Posterior cingulate gyrus (tissue), 11 donors: Measurements from ENCODE around the gene CLTA.
"Not testable (repeated sequence)": the region's sequence is repeated elsewhere in the genome, so short reads cannot be mapped to it uniquely, and the experiment has no call there.

Experiments
- DNase-seq, 10 donors: peaks; one replicate each; pipeline versions ENCODE4 v3.0.0 to v3.0.0-alpha.2; 2020 to 2021; ENCODE audit warnings: mixed read lengths in 3 of 10
- intact Hi-C: fragments of 100-400 bp; cut with DNase I; formaldehyde crosslinking; loops from one replicate; pipeline ENCODE4 v1.15.1; 2023

The CLTA gene

DNA sequence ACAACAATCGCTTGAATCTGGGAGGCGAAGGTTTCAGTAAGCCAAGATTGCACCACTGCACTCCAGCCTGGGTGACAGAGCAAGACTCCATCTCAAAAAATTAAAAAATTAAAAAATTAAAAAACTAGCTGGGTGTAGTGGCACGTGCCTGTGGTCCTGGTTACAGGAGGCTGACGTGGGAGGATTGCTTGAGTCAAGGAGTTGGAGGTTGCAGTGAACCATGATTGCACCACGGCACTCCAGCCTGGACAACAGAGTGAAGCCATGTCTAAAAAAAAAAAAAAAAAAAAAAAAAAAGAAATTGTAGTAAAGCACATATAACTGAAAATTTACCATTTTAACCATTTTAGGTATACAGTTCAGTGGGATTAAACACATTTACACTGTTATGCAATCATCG is 34.6 kb upstream of the CLTA start:
- peak in 1 of 10 donors; percentile 15 for DNase-seq
- intact Hi-C loops, result no loop called here

DNA sequence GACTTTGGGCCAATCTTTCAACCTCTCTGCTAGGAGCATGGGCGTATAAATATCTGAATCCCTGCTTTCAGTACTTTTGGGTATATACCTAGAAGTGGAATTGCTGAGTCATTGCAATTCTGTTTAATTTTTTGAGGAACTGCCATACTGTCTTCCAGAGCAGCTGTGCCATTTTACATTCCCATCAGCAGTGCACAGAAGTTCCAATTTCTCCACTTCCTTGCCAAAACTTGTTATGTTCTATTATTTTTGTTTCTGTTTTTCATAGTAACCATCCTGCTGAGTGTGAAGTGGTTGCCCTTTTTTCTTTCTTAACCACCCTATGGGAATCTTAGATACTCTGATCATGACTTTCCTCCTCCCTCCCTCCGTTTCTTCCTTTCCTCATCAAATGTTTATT is 32.6 kb upstream of the CLTA start:
- intact Hi-C loops, result no loop called here
- no peak for DNase-seq

DNA sequence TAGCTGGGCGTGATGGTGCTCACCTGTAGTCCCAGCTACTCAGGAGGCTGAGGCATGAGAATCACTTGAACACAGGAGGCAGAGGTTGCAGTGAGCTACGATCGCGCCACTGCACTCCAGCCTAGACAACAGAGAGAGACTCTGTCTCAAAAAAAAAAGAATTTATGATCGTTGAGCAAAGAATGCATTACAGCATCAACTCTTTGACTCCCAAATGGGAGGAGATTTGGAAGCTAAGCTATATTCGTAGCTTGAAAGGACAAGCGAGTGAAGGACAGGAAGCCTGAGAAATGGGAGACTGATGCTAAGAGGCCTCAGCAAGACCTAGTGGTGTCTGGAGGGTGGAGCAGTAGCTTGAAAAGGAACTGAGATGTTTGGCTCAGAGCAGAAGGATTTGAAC is 31.8 kb upstream of the CLTA start:
- peak in 1 of 10 donors; percentile 1 for DNase-seq
- intact Hi-C loops, result no loop called here

DNA sequence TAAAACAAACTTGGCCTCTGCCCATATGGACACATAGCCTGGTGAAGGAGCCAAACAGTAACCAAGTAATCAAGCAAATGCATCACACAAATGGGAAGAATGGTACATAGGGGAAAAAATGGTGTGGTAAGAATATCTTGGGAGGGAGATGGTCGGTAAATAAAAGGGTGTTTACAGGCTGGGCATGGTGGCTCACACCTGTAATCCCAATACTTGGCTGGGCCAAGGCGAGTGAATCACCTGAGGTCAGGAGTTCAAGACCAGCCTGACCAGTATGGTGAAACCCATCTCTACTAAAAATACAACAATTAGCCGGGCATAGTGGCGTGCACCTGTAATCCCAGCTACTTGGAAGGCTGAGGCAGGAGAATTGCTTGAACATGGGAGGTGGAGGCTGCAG is 31.2 kb upstream of the CLTA start:
- intact Hi-C loops, result not testable (repeated sequence)
- peak in 1 of 10 donors; percentile 3 for DNase-seq

DNA sequence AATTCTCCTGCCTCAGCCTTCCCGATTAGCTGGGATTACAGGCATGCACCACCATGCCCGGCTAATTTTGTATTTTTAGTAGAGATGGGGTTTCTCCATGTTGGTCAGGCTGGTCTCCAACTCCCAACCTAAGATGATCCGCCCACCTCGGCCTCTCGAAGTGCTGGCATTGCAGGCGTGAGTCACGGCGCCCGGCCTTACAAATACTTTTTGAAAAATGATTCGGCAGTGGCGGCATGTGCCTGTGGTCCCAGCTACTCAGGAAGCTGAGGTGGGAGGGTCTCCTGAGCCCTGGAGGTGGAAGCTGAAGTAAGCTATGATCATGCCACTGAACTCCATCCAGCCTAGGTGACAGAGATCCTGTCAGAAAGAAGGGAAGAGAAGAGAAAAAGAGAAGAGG is 30.6 kb upstream of the CLTA start:
- DNase-seq, result peak in 3 of 10 donors; percentile 26 to 55 (median 48)
- intact Hi-C loops, result not testable (repeated sequence)

DNA sequence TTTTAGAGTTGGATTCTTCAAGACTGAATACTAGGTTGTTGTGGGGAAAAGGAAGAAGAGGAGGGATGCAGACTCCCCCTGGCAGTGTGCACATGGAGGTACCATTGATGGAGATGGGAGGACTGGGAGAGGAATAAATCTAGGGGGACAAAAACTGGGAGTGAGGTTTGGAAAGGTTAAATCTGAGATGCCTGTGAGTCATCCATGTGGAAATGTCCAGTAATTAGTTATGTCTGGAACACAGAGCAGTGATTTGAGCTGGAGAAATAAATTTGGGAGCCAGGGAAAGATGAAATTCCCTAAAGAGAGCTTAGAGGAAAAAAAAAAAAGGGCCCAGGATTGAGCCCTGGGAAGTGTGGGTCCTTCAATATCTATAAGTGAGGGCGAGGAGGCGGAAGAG is 29.5 kb upstream of the CLTA start:
- intact Hi-C loops, result no loop called here
- no peak for DNase-seq

DNA sequence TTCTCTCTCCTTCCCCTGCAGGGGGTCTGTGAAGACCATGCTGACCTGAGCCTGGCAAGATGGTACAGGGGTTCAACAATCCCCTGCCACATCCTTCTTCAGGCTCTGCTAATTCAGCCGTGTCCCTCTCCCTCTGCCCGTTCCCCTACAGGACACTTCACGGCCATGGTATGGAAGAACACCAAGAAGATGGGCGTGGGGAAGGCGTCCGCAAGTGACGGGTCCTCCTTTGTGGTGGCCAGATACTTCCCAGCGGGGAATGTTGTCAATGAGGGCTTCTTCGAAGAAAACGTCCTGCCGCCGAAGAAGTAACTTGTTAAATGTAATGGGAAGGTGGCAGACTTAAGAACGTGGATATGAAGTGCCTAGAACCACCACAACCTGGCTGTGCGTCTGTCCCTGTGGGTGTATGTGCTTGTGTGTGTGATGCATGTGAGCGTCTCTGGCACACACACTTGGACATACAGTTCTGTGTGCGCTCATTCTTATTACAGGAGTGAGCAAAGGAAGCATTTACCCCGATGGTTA is 28.4 kb upstream of the CLTA start:
- DNase-seq, result peak in 3 of 10 donors; percentile 13 to 49 (median 31)
- intact Hi-C loops, result no loop called here

DNA sequence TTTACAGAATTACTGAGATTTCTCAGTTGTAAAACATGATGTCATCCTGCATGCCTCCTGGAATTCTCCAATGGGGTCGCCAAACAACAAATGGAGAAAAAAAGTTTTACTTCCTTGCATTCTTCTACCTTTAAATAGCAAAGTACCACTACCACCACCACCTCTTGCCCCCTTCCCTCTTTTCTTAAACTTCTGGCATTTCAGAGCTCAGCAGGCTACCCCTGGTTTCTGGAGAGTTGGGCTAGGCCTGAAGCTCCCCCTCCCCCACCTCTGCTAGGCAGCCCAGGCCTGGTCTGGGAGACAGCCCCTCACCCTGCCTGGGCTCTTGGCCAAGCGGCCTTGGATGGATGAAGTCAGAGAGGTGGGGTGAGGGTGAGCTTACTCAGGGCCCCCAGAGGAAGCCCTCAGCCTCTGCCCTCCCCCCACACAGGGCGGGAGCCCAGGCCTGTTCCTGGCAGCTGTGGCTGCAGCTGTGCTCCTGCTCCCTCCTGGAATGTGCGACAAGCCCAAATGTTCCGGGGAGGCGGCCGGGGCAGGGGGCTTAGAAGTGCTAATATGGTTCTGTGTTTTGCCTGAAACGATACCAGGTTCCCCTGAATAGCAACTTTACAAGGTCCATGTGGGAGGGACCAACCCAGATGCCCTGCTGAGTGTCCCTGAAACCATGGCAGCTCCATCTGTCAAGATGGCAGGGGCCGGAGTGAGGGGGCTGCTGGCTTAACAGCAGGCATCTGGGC is 27.5 kb upstream of the CLTA start:
- intact Hi-C loops, result no loop called here
- DNase-seq, result peak in 7 of 10 donors; percentile 27 to 92 (median 54)

DNA sequence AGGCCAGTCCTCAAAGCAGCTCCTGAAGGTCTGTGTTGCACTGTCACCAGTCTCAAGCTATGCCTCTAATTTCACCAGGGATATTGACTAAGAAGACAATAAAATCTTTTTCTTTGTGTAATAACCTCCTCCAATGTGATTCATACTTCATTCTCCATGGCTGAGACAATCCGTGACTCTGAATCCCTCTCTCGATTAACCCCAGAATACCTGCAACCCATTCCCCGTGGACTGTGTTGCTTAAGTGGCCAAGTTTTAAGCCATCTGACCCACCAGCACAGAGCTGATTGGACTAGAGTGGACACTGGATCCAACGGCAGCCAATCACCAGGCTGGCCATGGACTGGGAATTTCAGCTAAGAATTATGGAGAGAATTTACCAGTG is 26.9 kb upstream of the CLTA start:
- peak in 1 of 10 donors; percentile 4 for DNase-seq
- intact Hi-C loops, result no loop called here

DNA sequence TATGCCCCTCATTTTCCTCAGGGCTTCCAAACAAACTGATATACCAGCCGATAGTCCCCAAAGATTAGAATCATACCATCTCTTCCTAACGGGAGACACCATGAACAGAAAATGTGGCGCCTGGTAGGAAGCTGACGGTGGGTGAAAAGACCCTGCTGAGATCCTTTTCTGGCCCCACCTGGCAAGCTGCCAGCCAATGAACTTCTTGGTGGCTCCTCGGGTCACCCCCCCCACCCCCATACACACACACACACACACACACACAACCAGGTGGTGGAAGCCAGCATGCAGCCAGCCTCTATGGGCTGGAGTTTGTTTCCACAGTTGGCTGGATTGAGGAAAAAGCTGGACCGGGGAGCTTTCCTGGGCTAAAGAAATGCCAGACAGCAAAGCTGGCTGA is 26.3 kb upstream of the CLTA start:
- intact Hi-C loops, result no loop called here
- DNase-seq, result peak in 1 of 10 donors; percentile 73

DNA sequence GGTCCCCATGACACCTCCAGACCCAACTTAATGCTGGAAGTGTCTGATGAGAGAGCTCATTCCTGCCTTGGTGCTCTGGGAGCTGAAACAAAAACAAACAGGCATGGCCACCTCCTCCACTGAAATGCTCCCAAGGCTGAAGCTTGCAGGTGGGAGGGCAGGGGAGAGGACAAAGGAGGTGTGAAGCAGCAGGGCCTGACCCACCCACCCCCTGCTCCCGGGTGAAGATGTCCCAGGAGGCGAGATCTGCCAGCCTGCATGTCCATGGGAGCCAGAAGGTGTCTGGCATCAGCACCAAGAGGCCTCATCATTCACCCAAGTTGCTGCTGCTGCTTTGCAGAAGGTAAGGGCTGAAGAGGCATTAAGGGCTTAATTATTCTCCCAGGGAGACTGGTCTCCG is 25.7 kb upstream of the CLTA start:
- intact Hi-C loops, result loop anchor here (5.0 kb wide), 1 partner anchor 208 kb away; the partner anchor contains the start of gene OR2S2

DNA sequence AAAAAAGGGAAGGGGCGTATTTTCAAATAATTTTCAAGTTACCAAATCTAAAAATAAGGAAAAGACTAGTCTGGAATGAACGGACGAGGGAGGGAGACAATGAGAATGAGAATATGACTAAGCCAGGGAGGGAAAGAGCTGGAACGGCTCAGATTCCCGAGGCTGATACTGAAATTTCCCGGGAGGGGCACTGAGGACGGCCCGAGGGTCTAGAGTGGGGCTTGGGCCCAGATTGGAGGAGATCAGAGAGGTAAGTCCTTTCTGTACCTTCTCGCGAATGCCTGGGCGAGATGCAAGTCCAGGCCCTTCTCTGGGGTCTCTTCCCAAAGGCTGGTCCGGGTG is 24.9 kb upstream of the CLTA start:
- intact Hi-C loops, result loop anchor here (1.0 to 5.0 kb wide), 2 partner anchors 62 to 208 kb away; partner anchors contain the start of gene OR2S2
- no peak for DNase-seq

More for the DNA sequence above, 25.7 kb upstream of the CLTA start:
- DNase-seq, result peak in 2 of 10 donors; percentile 65 to 72

DNA sequence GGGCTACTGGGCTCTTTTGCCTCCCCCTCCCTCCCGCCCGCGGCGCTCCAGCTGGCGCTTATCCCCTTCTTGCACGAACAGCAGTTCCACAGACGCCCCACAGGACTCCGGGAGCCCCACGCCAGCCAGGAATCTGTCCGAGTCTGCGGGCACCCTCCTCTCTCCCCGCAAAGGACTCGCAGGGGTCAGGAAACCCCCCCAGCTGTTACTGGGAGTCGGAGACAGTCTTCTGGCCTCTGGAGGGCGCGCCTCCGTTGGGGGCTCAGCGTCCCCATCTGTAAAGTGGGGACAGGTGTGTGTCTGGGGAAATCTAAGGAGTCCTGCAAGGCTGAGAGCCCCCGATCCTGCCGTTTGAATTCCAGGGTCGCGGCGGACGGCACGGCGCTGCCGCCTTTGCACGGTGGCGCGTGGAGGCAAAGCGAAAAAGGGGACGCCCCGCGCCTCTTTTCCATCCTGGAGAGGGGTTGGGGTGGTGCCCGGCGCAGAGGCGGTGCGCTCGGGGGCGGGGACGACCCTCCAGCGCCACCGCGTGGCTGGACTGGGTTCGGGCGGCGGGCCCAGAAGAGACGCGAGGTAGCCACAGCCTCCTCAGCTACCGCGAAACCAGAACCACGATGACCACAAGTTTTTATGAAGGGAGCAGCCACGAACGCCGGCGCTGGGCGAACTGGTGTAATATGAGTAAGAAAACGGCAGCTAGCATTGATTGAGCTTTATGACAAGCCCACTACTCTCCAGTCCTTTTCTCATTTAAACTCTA is 24.4 kb upstream of the CLTA start:
- intact Hi-C loops, result loop anchor here (1.0 to 5.0 kb wide), 2 partner anchors 63 to 209 kb away; partner anchors contain the start of gene OR2S2
- DNase-seq, result peak; percentile 69 to 98 (median 86)

DNA sequence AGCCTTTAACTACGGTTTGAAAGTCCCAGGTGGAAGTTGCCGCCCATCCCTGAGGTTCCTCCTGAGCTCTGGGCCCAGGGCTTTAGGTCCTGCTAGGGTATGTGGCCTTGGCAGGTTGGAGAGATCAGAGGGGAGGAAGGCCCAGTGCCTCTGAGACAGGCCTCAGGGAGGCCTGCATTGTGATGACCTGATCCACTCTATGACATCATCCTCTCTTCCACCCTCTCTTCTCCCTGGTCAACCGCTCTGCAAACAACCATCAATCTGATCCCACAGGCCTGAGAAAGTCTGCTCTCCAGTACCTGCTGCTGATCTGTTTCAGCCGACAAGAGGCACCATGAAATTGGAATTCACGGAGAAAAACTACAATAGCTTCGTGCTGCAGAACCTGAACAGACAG is 21.6 kb upstream of the CLTA start, which contains the start of gene CCIN:
CCIN (plus strand) TSS at position 223 of the 400 bp plus-strand sequence; CDS start at position 338, 115 bp downstream.
- intact Hi-C loops, result loop anchor here (5.0 kb wide), 1 partner anchor 212 kb away; the partner anchor contains the start of gene OR2S2
- no peak for DNase-seq

DNA sequence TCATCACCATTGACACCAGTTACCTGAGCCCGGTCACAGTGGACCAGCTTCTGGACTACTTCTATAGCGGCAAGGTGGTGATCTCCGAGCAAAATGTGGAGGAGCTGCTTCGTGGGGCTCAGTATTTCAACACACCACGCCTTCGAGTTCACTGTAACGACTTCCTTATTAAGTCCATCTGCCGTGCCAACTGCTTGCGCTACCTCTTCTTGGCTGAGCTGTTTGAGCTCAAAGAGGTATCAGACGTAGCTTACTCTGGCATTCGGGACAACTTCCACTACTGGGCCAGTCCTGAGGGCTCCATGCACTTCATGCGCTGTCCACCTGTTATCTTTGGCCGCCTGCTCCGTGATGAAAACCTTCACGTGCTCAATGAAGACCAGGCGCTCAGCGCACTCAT is 21.0 kb upstream of the CLTA start:
- intact Hi-C loops, result loop anchor here (5.0 kb wide), 1 partner anchor 212 kb away; the partner anchor contains the start of gene OR2S2
- peak in 1 of 10 donors; percentile 55 for DNase-seq

DNA sequence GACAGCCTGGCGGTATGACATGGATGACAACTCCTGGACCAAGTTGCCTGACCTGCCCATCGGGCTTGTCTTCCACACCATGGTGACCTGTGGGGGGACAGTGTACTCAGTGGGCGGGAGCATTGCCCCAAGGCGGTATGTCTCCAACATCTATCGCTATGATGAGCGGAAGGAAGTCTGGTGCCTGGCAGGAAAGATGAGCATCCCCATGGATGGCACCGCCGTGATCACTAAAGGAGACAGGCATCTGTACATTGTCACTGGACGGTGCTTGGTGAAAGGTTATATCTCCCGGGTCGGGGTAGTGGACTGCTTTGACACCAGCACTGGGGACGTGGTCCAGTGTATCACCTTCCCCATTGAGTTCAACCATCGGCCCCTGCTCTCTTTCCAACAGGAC is 20.2 kb upstream of the CLTA start:
- DNase-seq, result peak in 1 of 10 donors; percentile 57
- intact Hi-C loops, result no loop called here

DNA sequence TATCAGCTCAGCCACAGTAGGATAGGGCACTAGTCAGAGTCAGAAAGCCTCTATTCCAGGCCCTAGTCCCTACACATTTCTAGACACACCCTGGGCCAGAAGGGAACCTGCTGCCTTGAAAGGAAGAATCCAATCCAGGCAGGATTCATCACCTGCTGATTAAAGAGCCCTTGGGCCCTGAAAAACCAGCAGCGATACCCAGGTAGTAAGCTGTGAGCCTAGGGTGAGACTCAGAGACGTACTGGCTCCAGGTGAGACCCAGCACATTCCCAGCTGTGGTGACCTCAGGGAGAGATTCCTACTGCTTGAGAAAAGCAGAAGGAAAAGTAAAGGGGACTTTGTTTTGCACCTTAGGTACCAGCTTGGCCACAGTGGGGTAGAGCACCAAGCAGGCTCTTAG is 16.9 kb upstream of the CLTA start:
- intact Hi-C loops, result no loop called here
- DNase-seq, result no peak

DNA sequence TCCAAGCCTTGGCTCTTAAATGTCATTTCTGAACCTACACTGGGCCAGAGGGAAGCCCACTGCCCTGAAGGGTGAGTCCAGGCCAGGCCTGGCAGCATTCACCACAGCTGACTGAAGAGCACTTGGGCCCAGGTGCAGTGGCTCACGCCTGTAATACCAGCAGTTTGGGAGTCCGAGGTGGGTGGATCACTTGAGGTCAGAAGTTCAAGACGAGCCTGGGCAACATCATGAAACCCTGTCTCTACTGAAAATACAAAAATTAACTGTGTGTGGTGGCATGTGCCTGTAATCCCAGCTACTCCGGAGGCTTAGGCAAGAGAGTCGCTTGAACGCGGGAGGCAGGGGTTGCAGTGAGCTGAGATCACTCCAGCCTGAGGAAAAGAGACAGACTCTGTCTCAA is 16.4 kb upstream of the CLTA start:
- no peak for DNase-seq

DNA sequence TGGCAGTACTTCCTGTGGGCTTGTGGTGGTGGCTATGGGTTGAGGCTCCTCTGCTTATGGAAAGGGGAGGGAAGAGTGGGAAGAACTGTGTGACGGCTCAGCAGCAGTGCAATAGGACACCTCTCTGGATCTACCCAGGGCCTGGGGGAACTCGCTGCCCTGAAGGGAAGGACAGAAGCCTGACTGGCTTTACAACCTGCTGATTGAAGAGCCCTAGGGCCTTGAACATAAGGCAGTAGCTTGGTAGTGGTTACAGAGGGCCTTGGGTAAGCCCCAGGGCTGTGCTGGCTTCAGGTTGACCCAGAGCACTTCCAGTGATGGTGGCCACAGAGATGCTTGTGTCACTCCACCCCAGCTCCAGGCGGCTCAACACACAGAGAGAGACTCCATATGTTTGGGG is 16.0 kb upstream of the CLTA start:
- DNase-seq, result no peak

More for the DNA sequence above, 16.4 kb upstream of the CLTA start:
- intact Hi-C loops, result no loop called here

DNA sequence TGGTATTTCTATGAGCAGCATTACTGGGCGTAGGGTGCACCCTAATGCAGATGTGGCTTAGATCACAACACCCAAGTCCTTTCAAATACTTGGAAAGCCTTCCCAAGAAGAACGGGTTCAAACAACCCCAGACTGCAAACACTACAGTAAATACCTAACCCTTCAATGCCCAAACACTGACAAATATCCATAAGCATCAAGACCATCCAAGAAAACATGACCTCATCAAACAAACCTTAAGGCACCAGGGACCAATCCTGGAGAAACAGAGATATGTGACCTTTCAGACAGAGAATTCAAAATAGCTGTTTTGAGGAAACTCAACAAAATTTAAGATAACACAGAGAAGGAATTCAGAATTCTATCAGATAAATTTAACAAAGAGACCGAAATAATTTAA is 15.5 kb upstream of the CLTA start:
- intact Hi-C loops, DNase-seq: not testable (repeated sequence)

More for the DNA sequence above, 16.0 kb upstream of the CLTA start:
- intact Hi-C loops, result no loop called here

DNA sequence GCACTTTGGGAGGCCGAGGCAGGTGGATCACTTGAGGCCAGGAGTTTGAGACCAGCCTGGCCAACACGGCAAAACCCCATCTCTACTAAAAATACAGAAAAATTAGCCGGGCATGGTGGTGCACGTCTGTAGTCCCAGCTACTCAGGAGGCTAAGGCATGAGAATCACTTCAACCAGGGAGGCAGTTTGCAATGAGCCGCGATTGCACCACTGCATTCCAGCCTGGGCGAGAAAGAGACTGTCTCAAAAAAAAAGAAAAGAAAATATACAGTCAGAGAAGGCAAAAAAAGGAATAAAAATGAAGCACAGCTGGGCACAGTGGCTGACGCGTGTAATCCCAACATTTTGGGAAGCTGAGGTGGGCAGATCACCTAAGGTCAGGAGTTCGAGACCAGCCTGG is 14.2 kb upstream of the CLTA start:
- DNase-seq, intact Hi-C loops: not testable (repeated sequence)
